GM19043 (cell line): ENCODE data around the gene RFX4.

Experiments used
- ATAC-seq: cut with Tn5 transposase; IDR thresholded peaks from one replicate; pipeline ENCODE4 v1.9.1; 2021; ENCODE audit warnings: low read depth; ENCODE audit not compliant: unreplicated experiment

The RFX4 gene

GRCh38 chr12:106758349-106759110 lies 175.7 kb downstream of the RFX4 start:
- no peak for ATAC-seq

DNA sequence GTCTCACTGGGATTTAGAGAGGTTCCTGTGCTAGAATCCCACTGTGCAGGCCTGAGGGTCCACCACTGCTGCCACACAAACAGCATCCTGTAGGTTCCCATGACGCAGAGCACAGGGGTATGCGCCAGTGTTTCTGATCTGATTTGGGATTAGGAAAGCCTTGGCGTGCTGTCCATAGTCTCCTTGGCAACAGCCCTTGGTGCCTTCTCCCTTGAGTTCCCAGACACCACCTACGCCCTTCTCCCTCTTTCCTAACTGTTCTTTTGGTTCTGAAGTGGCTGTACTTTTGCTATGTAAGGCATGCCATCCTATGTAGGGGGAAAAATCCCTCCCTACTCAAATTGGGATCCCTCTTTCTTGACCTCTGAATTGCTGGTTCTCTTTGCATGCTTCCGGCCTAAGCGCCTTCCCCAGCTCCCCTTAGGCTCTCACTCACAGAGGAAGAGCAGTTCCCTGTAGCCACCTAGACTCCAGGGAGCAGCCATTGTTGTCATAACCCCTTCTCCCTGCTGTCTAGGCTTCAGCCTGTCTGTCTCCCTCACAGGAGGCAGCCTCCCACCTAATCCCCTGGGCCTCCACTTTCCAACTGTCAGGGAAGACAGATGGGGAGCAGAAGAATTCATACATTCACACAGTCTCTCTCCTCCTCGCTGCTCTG lies 176.9 kb downstream of the RFX4 start:
- peak; percentile 23 for ATAC-seq

GRCh38 chr12:106760184-106760531 lies 177.4 kb downstream of the RFX4 start:
- peak; percentile 97 for ATAC-seq

DNA sequence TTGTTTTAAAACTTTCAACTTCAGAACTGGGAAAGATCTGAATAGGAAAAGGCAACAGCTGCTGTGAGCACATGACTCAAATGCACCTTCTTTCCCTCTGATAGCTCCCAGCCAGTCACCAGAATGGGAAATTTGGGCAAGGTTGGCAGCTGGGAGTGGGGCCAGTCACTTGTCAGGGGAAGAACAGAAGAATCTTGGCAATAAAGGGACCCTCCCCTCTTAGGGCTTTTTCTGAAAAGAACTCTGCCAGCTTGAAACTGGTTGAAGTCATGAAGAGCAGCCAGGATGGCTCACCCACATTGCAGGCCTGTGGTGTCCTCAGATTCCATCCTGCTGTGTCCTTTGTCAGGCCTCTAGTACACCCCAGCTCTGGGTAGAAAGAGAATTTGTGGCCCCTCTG lies 181.4 kb downstream of the RFX4 start:
- ATAC-seq, result no peak

DNA sequence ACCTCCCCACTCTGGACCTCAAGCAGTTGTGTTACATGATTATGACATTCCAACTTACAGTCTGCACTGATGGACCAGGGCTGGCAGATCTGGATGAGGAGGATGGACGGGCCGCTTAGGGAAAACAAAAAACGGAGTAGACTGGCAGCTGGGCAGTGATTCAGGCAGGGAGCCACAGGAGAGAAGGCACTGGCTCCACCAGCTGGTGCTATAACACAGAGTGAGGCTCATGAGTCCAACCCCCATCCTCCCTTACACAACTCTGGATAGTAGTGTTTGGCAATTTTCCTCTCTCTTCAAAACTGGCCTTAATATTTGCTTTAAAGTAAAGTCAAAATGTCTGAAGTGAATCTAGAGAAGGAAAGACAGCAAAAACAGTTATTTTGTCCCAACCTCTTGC lies 181.9 kb downstream of the RFX4 start:
- ATAC-seq, result no peak

DNA sequence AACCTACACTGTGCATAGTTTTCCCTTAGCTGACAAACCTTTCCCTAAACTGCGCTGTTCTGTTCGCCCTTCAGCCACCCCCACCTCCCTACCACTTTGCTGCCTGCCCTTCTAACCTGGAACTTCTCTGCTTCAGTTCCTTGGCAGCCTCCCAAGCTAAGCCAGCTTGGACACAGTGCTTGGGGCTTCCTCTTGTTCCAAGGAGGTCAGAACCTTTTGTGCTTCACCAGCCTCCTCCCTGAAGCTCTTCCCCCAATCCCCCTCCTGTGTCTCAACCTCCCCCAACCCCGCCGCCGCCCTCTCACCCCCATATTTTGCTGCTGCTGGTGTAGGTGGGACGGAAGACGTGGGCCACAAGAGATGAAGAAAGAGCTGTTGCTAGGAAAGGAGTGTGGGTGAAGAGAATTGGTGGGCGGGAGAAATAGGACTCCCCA lies 183.6 kb downstream of the RFX4 start:
- ATAC-seq, result no peak

- no peak for ATAC-seq
Measured at GRCh38 chr12:106767206-106767605, 184.4 kb downstream of the RFX4 start.

DNA sequence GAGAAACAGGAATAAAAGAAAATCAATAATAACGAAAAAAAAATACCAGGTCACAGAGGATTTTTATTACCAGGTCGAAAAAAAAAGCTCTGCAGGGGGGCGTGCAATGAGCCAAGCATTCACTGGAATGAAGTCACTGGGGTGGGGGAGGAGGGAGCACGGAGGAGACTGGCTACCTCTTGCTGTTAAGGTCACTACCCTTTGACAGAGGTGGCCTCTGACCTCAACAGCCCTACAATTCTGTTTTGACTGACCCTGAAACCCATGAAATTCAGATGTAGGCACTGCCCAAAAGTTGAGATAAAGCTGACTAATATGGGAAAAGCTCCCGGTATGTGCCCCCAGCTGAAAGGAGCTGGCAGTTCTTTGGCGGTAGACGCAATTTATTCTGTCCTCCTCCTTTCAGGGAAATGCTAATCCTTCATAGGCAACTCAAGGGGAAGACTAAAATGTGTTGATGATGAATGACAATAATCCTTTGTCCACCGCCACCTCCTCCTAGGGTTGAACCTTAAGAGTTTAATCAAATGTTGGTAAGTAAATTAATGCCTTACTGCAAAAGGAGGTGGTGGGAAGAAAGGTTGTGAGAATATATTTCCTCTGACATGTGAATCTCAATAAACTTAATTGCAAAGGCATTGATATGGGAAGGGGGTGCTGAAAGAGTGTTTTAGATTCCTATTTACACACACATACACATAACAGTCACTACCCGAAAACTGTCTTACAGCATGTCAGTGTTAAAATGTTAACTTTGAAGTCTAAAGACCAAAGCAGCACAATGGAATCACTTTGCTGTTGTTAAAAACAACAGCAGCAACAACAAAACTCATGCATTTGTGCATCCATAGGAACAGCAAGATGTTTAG lies 185.4 kb downstream of the RFX4 start:
- ATAC-seq, result no peak

DNA sequence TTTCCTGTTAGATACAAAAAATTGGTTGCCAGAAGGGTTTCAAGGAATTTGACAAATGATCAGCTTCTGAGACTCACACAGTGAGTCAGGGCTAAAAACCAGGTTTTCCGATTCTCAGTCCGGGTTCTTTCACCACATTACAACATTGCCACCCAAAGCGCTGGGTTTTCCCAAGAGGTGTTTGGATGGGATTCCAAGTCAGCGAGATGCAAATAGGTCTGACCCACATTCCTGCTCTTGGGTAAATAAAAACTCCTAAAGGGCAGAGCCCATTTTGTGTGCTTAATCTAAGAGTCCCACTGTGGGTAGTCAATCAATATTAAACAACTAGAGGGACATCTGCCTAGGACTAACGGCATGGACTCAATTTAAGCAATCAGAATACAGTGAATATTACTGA lies 186.3 kb downstream of the RFX4 start:
- ATAC-seq, result no peak

DNA sequence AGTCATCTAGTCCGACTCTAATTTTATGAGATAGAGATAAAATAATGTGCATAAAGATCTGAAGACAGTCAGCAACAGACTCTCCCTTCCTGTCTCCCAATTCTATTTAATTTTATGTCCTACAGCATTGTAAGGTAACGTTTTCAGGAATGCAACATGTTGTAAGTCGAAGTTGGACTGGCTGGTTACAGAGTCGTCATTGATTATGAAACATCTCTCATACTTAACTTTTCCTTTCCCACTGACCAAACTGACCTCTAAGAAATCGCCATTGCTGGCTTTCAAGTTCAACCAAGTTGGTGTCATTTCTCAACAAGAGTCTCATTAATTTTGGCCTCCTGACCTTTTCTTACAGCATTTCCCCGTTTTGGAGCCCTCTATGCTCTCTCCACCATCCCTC lies 186.7 kb downstream of the RFX4 start:
- no peak for ATAC-seq

DNA sequence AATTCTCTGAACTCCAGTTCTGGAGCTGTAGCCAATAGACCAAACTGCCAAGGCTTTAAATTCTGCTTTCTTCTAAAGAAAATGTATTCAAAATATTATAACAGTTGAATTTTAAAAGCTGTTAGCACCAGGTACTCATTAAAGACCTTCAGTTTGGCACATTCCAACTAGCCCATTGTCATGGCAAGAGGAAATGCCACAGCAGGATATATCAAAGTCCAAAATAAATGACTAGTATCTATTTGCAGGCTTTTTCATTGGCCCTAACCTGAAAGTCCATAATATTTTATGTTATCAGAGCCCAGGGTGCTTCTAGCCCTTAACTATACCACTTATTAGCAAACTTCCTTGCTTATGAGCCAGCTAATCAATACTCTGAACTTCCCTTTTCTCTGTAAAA lies 188.6 kb downstream of the RFX4 start:
- ATAC-seq, result no peak

DNA sequence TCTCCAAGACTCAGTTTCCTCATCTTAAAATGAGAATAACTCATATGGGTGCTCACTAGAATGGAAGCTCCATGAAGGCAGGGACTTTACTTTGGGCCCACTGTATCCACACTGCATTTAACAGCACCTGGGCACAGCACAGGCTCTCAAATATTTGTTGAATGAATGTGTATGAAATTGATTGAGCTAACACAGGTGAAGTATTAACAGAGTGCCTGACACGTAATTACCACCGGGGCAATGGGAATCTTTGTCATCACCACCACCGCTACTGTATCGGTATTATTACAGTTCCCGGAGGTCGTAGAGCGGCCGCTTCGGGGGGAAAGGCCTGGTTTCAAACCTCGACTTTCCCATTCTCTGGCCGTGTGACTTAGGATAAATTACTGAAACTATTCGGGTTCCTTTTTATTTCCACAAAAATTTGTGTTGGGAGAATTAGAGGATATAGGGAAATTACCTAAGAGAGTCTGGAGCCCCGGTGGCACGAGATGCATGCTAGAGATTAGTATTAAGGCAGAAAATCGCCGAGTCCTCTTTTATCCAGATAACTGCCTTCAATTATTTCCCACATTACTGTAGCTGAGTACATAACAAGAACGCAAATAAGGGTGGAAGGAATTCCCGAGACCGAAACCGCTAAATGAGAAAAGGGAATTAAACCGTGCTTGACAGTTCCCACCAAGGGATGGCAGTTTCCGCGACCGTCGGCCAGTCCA lies 190.6 kb downstream of the RFX4 start:
- no peak for ATAC-seq

- ATAC-seq, result peak; percentile 84
Measured at GRCh38 chr12:106774005-106774807, 191.4 kb downstream of the RFX4 start, which contains the start of gene RIC8B. Gene RIC8B, plus strand, starts transcription at chr12:106774682. Its CDS starts 64 bp downstream, at chr12:106774746.

- ATAC-seq, result no peak
Measured at GRCh38 chr12:106774808-106775524, 192.2 kb downstream of the RFX4 start.

DNA sequence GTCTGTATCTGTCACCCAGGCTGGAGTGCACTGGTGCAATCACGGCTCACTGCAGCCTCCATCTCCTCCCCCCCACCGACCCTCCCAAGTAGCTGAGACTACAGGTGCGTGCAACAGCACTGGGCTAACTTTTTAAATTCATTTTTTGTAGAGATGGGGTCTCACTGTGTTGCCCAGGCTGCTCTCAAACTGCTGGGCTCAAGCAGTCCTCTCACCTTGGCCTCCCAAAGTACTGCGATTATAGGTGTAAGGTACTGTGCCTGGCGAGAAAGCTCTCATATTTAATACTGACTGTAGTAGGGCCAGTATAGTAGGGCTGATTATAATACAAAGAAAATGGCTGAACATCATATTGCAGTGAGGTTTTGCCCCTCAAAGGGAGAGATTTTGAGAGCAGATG lies 194.1 kb downstream of the RFX4 start:
- ATAC-seq, result no peak

DNA sequence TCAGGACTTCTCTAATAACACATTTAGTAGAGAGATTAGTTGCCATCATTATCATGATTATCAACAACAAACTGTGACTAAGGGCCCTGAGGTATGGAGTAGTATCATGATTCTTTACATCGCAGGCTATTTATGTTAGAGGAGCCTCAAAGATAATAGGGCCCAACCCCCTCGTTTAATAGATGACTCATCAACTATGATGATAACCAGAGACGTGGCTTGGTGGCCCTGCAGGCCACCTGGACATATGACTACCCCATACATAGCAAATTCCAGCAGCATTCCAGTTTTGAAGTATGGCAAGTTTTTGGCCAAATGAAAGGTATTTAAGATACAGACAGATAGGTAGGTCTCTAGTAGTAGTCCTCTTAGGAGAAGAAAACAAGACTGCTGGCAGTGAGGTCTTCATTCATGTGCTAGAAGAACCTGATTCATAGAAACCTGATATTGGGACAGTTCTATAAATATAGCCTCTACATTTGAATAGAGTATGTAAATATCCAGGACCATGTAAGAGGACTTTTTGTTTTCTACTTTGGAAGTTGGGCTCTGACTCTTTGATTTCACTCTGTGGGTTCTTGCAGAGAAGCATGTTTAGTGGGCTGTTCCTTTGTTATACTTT lies 197.3 kb downstream of the RFX4 start:
- ATAC-seq, result no peak

DNA sequence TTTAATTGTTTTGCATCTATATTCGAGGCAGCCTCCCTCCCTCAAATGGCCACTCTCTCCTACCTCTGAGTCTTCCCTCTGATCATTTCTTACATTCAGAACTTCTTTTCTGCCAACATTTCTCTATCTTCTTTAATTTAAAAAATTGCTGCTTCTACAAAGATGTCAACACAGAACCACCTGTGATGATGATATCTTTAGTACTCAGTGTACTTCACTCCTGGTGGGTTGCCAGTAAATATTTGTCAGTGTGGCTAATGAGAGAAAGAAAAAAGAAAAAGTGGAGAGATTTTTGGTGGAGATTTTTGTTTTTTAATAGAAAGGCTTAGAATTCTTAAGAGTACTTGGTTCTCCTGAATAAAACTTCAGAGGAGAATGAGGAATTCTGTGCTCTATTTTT lies 199.8 kb downstream of the RFX4 start:
- no peak for ATAC-seq

- no peak for ATAC-seq
Measured at GRCh38 chr12:106783515-106783914, 200.7 kb downstream of the RFX4 start.

GRCh38 chr12:106790020-106790419 lies 207.2 kb downstream of the RFX4 start:
- no peak for ATAC-seq
